K562 (cell line): ENCODE measurements around the gene PRKAR2B. TPM values are rescaled to one million over a fixed set of nuclear protein-coding genes. Genes with fewer than 3 reads are reported as not detected.

Source experiments
- GTF2A2 ChIP-seq: IDR thresholded peaks from 2 replicates; pipeline ENCODE4 v1.6.1; 2016; ENCODE audit warnings: mild to moderate bottlenecking, missing genetic modification characterization, missing compliant biosample characterization
- MGA ChIP-seq: fragments of 450-650 bp; IDR thresholded peaks from 2 replicates; pipeline ENCODE4 v1.6.1; 2016; ENCODE audit warnings: mild to moderate bottlenecking, moderate library complexity
- SRF ChIP-seq, 2 experiments: fragments of 250-450, 450-650 bp in 1 of 2; sonication (Bioruptor Pico) in 1 of 2; sonication (generic) in 1 of 2; formaldehyde crosslinking; IDR thresholded peaks; 2 replicates each; pipeline versions ENCODE4 v1.5.0 to v1.5.1; 2020 to 2022; ENCODE audit warnings: mild to moderate bottlenecking in 1 of 2, missing genetic modification reagents in 1 of 2
- polyA plus RNA-seq, 8 experiments: library from polyadenylated mRNA; depleted of rRNA in 4 of 8; stranded (reverse) in 5 of 8; unstranded in 3 of 8; fragments of >200 nt; fragmentation: Nextera tagmentation in 2 of 8; fragmentation: Illumina TruSeq in 1 of 8; extraction: Ambion mirVana in 2 of 8; extraction: Trizol in 1 of 8; gene quantifications; 2 replicates each; pipeline versions ENCODE4 v1.2.1 to v1.2.3, GENCODE V29; 2011 to 2014; ENCODE audit warnings: inconsistent platforms in 1 of 8, missing spikeins in 1 of 8
- total RNA-seq, 7 experiments: library from RNA; depleted of rRNA in 6 of 7; stranded (reverse); fragments of >200 nt in 6 of 7; fragmentation: Illumina TruSeq in 2 of 7; extraction: Trizol in 2 of 7; gene quantifications; 2 replicates each; pipeline versions ENCODE4 v1.2.1 to v1.2.3, GENCODE V29; 2011 to 2021; ENCODE audit warnings: low replicate concordance in 1 of 7
- TF ChIP-seq, protein P1 (sequence below): fragments of 250-450 bp; sonication (Bioruptor Pico); IDR thresholded peaks from 2 replicates; pipeline ENCODE4 v1.5.0; 2020; ENCODE audit warnings: mild to moderate bottlenecking, borderline replicate concordance
- TF ChIP-seq, protein P2 (sequence below), 2 experiments: fragments of 450-650 bp; conservative IDR thresholded peaks; 2 replicates each; pipeline ENCODE4 v1.6.1; 2017; ENCODE audit warnings: mild to moderate bottlenecking in 2 of 2, moderate library complexity in 2 of 2

Gene PRKAR2B
- total and polyA plus RNA-seq, 9 of the 15 experiments (the other 6 are each of a cell fraction or from before 2014, with no cell fraction given), result 59.0 to 173 (median 129) TPM

DNA sequence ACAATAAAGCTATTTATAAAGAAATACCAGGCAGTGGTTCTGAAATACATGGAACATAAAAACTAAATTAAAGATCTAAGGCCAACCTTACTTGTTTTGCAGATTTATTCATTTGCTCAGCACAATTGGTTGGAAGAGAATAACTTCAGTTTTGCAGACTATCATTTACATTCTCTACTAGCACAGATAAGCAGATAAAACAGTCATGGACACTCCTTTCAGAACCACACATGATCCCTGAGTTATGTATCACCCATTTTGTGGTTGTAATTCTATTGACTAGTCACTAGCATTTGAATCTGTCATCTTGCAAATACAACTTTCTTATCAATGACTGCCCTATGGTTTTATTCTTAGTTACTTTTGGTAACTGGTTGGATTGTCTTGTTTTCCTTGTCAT, 45.1 kb downstream of the PRKAR2B start (continued):
- TF ChIP-seq, protein P1, sequence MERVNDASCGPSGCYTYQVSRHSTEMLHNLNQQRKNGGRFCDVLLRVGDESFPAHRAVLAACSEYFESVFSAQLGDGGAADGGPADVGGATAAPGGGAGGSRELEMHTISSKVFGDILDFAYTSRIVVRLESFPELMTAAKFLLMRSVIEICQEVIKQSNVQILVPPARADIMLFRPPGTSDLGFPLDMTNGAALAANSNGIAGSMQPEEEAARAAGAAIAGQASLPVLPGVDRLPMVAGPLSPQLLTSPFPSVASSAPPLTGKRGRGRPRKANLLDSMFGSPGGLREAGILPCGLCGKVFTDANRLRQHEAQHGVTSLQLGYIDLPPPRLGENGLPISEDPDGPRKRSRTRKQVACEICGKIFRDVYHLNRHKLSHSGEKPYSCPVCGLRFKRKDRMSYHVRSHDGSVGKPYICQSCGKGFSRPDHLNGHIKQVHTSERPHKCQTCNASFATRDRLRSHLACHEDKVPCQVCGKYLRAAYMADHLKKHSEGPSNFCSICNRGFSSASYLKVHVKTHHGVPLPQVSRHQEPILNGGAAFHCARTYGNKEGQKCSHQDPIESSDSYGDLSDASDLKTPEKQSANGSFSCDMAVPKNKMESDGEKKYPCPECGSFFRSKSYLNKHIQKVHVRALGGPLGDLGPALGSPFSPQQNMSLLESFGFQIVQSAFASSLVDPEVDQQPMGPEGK (CRISPR knock-in tag), result no peak
- no peak for TF ChIP-seq SRF (CRISPR knock-in tag; IDR thresholded peaks at IDR 0.05)
- TF ChIP-seq GTF2A2 (tag), result no peak
- TF ChIP-seq MGA, result no peak
- TF ChIP-seq, protein P2, sequence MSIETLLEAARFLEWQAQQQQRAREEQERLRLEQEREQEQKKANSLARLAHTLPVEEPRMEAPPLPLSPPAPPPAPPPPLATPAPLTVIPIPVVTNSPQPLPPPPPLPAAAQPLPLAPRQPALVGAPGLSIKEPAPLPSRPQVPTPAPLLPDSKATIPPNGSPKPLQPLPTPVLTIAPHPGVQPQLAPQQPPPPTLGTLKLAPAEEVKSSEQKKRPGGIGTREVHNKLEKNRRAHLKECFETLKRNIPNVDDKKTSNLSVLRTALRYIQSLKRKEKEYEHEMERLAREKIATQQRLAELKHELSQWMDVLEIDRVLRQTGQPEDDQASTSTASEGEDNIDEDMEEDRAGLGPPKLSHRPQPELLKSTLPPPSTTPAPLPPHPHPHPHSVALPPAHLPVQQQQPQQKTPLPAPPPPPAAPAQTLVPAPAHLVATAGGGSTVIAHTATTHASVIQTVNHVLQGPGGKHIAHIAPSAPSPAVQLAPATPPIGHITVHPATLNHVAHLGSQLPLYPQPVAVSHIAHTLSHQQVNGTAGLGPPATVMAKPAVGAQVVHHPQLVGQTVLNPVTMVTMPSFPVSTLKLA (conservative IDR thresholded peaks at IDR 0.05), result 0 out of 4 replicates have a peak, but pooled peaks of 1 of the 2 experiments have one; percentile 13
